C1 segment of cervical spinal cord (tissue), 14 donors: ENCODE data around the gene NINJ2.

ENCODE experiments used
- DNase-seq, 14 donors: peaks; one replicate each; lab custom pipeline; 2025; lab: John Stamatoyannopoulos, UW

The NINJ2 gene

DNA sequence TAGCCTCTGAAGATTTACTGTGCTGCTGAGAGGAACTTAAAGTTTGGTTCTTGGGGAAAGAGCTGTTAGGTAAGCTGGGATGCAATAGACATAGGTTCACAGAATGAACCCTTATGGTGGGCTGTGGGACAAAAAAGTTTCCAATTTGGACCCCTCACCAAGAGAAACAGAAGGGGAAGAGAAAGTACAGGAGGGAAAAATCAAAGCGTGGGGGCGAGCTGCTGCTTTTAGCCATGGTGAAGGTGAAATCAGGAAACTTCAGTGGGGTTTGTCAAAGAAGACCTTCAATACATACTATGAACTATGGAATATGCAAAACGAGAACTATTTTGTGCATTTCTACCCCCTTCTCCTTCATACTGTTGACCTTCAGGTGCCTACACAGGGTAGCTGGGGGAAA is 10.6 kb upstream of the NINJ2 start:
- no peak for DNase-seq

DNA sequence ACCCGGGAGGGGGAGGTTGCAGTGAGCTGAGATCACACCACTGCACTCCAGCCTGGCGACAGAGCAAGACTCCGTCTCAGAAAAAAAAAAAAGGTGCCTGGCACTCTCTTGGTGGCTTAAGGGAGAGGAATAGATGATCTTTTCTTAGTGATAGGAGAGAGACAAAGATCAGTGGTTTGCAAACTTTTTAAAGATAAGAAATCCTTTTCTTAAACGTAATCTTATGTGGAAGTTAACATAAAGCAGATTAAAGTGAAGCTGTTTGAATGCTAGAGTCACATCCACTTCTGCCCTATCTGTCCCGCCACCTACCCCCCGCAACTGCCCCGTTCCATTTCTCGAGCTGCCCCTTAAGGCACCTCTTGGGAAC is 6.3 kb upstream of the NINJ2 start:
- no peak for DNase-seq

DNA sequence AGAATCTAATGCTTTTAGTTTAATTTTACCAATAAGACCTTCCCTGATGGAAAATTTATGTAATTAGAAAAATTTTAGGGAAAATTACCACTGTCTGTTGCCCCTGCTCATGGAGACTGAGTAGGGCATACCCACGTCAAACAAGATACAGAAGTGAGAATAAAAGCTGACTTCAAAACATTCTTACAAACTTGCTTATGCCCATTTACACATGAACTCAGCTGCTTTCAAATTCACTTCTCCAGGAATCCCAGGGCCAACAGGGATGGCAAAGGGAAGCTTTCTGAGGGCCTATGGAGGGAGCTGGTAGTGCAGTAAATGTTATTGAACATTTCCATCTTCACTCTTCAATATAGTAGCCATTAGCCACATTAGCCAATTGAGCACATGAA is 4.8 kb upstream of the NINJ2 start:
- DNase-seq: no peak

DNA sequence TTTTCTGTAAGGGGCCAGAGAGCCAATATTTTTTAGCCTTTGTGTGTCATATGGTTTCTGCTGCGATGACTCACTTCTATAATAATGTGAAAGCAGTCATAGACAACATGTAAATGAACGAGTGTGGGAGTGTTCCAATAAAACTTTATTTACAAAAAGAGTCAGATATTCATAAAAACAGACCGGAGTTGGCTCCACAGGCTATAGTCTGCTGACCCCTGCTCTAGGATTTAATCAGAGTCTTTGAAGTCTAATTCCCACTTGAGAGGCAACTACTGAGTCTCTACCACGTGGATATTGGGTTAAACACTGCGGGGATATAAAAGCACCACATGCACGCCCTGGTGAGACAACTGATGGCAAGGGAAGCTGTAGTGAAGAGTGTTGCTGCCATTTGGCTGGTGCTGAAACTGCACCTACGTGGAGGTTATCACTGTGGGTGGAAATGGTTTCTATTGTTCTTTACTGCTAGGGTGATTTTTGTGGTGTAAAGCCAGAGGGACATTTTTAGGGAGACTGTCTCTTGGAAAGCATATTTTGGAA is 3.6 kb upstream of the NINJ2 start:
- no peak for DNase-seq

DNA sequence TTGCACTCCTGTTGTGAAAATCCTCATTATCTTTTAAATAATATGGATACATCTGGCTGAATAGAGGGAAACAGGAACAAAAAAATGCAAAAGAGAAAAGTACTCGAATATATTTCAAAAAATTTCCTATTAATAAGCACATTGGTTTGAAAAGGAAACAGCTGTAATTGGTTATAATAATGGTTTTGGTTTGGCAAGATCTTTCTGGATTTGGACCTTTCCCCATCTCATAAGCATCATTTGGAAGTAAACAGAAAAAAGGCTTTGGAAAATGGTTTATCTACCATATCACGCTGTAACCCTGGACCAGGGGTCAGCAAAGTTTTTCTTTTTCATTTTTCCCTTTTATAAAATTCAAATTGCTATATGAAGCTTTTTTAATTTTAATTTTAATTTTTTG is 2.8 kb upstream of the NINJ2 start:
- no peak for DNase-seq

DNA sequence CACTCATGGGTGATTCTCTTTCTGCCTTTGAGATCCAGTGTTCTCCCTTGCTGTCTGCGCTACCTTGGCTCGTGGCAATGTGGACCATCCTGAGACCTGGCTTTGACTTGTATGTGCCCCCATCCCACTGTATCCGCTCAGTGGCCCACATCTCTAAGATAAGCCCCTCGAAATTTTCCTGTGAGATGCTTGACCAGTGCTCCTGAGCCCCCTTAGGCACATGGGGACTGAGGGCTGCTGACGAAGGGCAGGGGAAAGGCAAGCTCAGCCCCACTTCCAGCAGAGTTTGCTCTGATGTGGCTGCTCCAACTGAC is 1.5 kb upstream of the NINJ2 start:
- no peak for DNase-seq

GRCh38 chr12:664075-664778 is 982 bp upstream of the NINJ2 start:
- DNase-seq: no peak

DNA sequence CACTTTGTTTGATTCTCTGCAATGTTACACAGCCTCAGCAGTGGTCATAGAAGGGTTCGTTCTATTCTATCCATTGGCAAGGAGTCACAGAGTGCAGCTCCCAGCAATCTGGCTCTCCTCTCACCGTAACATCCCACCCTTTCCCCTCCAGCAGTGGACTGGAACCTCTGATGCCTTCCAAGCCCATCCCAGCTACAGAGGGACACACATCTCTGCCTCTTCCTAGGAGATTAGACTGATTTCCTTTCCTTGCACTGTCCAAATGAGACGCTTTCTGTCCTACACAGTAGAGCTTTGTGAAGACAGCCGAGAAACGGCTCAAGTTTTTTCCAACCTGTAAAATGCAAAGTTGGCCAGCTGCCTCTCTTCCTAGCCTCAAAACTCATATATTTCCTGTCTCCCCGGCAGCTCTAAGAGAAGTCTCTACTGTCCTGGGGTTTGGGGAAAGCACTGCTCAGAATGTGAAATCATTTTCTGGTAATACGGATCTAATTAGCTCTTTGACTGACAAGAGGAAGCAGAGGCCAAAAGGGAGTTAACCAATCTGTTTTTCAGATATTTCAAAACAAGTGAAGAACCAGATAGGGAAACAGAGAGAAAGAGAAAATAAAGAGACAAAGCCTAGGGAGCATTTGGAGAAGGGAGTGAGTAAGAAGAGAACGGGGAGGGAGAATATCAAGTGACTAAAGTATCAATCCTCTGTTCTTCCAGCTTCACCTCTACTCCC is 516 bp downstream of the NINJ2 start:
- DNase-seq: peak in 6 of 14 donors; percentile 8 to 76 (median 48)

- peak in 7 of 14 donors; percentile 32 to 76 (median 51) for DNase-seq
These were observed 1.3 kb downstream of the NINJ2 start for GRCh38 chr12:661720-662486.

DNA sequence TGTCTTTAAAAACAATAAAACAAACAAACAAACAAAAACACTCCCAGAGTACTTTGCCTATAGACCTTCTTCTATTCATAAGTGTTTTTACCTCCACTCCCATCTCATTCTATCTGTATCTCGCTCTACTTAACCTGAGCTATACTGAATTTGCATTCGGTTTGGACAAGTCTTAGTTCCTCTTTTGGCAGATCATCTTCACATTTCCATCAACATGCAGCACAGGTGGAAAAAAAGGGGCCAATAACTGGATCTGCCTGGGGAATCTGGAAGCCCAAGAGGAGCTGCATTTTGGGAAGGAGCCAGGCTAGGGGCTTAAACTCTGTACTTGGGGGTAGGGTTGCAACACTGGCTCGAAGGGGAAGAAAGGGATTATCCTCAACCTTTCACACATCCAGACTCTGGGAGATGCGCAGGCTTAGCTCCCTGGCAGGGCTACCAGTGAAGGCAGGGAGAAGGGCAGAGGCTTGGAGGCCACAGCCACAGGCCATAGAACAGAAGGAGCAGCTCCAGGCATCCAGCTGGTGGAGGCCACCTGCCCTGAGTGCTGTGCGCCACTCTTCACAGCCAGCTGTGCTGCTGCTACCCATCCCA is 4.1 kb downstream of the NINJ2 start:
- DNase-seq: no peak

- no peak for DNase-seq
These were observed 12.3 kb downstream of the NINJ2 start for GRCh38 chr12:650983-651382.

GRCh38 chr12:647385-648085 is 15.7 kb downstream of the NINJ2 start:
- no peak for DNase-seq

GRCh38 chr12:646442-647384 is 16.5 kb downstream of the NINJ2 start:
- DNase-seq: peak in 1 of 14 donors; percentile 47

GRCh38 chr12:645563-646071 is 17.6 kb downstream of the NINJ2 start:
- peak in 5 of 14 donors; percentile 26 to 84 (median 40) for DNase-seq

- DNase-seq: peak in 1 of 14 donors; percentile 71
These were observed 18.3 kb downstream of the NINJ2 start for GRCh38 chr12:644818-645552.

- DNase-seq: no peak
These were observed 19.0 kb downstream of the NINJ2 start for GRCh38 chr12:644303-644639.

DNA sequence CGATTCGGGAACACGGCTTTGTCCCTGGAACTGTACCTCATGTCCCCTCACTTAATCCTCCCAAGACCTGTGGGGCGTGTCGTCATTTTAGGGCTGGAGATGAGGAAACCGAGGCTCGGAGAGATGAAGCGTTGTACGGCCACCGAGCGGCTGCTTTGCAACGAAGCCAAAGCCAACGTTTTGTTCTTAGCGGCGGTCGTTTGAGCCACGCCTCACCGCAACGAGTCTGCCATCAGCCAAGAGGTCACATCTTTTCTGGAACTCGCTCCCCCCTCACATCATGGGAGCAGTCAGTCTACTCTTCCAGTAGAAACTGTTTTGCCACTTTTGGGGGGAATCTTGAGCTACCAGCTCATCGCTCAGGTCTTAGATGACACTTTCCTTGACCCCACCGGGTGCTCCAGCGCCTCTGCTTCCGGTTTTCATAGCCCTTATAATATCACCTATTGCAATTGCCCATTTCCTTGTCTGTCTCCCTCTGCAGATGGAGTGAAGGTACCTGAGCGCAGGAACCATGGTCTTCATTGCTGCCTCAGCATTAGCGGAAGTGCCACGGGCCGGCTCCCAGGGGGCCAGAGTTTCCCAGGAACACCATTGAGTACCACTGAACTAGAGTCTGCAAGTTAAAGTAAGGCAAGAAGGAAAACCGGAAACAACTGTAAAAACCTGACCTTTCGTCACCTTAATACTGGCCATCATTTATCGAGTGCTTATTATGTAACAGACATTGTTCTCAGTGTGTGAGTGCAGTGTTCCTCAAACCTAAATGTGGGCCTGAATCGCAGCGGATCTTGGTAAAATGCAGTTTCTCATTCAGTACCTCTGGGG is 19.6 kb downstream of the NINJ2 start:
- no peak for DNase-seq

- peak in 12 of 14 donors; percentile 40 to 83 (median 58) for DNase-seq
These were observed 20.4 kb downstream of the NINJ2 start for GRCh38 chr12:642633-643474.
